ENCODE measurements around the gene APBA2.

APBA2 gene

GRCh38 chr15:28934645-28935044, 48.9 kb downstream of the APBA2 start:
- no peak for TF ChIP-seq CTCF (IDR thresholded peaks at IDR 0.05; ENCODE audit: control insufficient read depth, extremely low read depth, insufficient read depth)
- no peak overlapping the region for H3K4me3 ChIP-seq (ENCODE audit: low read depth, low read length)
- no peak for DNase-seq (ENCODE audit: low read depth)

DNA sequence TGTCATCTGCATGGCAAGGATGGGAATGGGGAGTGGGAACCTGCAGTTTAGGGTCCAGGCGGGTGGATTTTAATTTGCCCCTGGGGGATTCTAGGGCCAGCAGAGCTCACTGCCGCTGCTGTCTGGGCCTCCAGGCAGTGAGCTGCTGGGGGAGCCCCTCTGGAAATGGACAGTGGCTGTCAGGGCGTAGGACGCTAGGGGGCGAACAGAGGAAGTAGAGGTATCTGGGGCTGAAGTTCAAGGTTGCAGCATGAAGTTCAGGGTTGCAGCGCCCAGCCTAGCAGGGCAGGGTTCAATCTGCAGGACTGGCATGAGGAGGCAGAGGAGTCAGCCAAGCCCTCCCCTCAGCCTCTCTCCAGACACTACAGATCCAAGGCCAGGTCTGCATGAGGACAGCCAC, 49.5 kb downstream of the APBA2 start:
- DNase-seq (ENCODE audit: low read depth) = no peak
- TF ChIP-seq CTCF (IDR thresholded peaks at IDR 0.05; ENCODE audit: control insufficient read depth, extremely low read depth, insufficient read depth) = peak; percentile 24; the same call in 1 of the 2 replicates
- H3K4me3 ChIP-seq (ENCODE audit: low read depth, low read length) = no peak overlapping the region

GRCh38 chr15:28936081-28936480, 50.3 kb downstream of the APBA2 start:
- TF ChIP-seq CTCF (IDR thresholded peaks at IDR 0.05; ENCODE audit: control insufficient read depth, extremely low read depth, insufficient read depth) = no peak
- no peak overlapping the region for H3K4me3 ChIP-seq (ENCODE audit: low read depth, low read length)
- DNase-seq (ENCODE audit: low read depth) = no peak

GRCh38 chr15:28936481-28936881, 50.7 kb downstream of the APBA2 start:
- TF ChIP-seq CTCF (IDR thresholded peaks at IDR 0.05; ENCODE audit: control insufficient read depth, extremely low read depth, insufficient read depth) = no peak
- H3K4me3 ChIP-seq (ENCODE audit: low read depth, low read length) = no peak overlapping the region
- DNase-seq (ENCODE audit: low read depth) = no peak

DNA sequence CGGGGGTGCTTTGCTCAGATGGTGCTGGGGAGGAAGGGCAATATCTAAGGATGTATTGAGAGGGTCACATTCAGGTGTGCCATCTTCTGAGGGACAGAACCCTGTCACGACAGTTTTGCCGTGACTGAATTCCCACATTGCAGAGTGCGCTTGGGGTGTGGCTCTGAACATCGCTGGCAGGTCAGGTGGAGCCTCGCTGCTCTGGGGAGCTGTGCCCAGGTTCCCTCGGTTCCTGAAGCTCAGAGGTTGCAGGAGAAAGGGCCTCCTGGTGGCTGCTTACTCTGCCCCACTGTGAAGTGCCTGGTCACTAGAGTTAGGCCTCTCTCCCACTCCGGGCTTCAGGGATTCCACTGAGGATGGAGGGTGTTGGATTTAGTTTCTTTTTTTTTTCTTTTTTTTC, 51.5 kb downstream of the APBA2 start:
- H3K4me3 ChIP-seq (ENCODE audit: low read depth, low read length) = no peak overlapping the region
- no peak for TF ChIP-seq CTCF (IDR thresholded peaks at IDR 0.05; ENCODE audit: control insufficient read depth, extremely low read depth, insufficient read depth)
- DNase-seq (ENCODE audit: low read depth) = no peak

DNA sequence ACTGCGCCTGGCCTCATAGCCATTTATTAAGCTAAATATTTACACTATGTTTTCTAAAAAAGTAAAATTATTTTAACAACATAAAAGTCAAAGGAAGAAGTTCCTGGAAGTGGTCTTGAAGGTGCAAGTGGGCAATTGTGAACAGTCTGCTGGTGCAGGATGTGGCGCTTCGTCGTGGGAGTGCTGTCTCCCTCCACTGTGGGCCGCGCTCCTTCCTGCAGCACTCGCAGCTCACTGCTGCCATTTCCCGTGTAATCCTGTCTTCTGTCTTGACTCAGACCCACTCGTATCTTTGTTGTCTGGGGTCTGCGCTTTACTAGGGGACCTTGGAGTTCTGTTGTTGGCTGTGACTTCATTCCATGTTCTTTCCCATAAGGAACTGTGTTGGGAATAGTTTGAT, 56.3 kb downstream of the APBA2 start:
- no peak for DNase-seq (ENCODE audit: low read depth)
- TF ChIP-seq CTCF (IDR thresholded peaks at IDR 0.05; ENCODE audit: control insufficient read depth, extremely low read depth, insufficient read depth) = no peak
- H3K4me3 ChIP-seq (ENCODE audit: low read depth, low read length) = no peak overlapping the region

GRCh38 chr15:28942571-28942970, 56.8 kb downstream of the APBA2 start:
- TF ChIP-seq CTCF (IDR thresholded peaks at IDR 0.05; ENCODE audit: control insufficient read depth, extremely low read depth, insufficient read depth) = no peak
- H3K4me3 ChIP-seq (ENCODE audit: low read depth, low read length) = no peak overlapping the region
- DNase-seq (ENCODE audit: low read depth) = no peak
